Measurements from ENCODE around the gene MUC5B. TPM values are rescaled to one million over a fixed set of nuclear protein-coding genes. Genes with fewer than 3 reads are reported as not detected.

The MUC5B gene
- total RNA-seq, 4 donors from 2014 or later = 0.04 to 139 (median 1.6) TPM

GRCh38 chr11:1298695-1299492 is 76.0 kb downstream of the MUC5B start:
- DNase-seq = no peak
- H3K4me3 ChIP-seq = no peak overlapping the region
- intact Hi-C loops (cut with DNase I) = no loop called here
- no peaks in the 10 kb centered on the region for H3K27me3 ChIP-seq
- WGBS, 2 donors = 56 to 64% methylated on average over 25 to 31 of the region's 32 CpGs
- TF ChIP-seq, protein P1, sequence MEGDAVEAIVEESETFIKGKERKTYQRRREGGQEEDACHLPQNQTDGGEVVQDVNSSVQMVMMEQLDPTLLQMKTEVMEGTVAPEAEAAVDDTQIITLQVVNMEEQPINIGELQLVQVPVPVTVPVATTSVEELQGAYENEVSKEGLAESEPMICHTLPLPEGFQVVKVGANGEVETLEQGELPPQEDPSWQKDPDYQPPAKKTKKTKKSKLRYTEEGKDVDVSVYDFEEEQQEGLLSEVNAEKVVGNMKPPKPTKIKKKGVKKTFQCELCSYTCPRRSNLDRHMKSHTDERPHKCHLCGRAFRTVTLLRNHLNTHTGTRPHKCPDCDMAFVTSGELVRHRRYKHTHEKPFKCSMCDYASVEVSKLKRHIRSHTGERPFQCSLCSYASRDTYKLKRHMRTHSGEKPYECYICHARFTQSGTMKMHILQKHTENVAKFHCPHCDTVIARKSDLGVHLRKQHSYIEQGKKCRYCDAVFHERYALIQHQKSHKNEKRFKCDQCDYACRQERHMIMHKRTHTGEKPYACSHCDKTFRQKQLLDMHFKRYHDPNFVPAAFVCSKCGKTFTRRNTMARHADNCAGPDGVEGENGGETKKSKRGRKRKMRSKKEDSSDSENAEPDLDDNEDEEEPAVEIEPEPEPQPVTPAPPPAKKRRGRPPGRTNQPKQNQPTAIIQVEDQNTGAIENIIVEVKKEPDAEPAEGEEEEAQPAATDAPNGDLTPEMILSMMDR (IDR thresholded peaks at IDR 0.05) = peak in 1 of 6 experiments; percentile 5
- no peak for TF ChIP-seq POLR2A (IDR thresholded peaks at IDR 0.05)
- peaks cover 25 to 70% (median 42%) of the 10 kb centered on the region in 3 donors for H3K4me1 ChIP-seq
- H3K9me3 ChIP-seq = no peaks in the 10 kb centered on the region
- H3K27ac ChIP-seq = peak overlapping the region; percentile 66 to 84 (median 76)
- H3K36me3 ChIP-seq = peaks cover 9 to 60% (median 11%) of the 10 kb centered on the region in 3 donors

DNA sequence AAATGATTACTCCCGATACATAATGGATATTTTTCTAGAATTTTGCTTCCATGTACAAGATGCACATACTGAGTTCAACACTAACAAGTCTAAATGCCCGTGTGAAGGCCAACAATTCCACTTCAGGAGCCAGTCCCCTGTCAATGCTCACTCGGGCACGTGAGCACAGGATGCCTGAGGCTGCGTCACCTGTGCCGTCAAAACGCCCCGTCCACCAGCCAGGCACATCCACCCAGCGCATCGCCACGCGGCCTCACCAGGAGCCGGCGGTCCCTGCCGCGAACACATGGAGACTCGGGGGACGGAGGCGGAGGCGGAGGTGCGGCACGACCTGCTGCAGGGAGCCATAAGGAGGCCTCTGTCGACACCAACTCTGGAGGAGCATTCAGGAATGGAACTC is 76.8 kb downstream of the MUC5B start:
- Histone ChIP-seq H3K27me3 (no peaks in the 10 kb centered on the region), H3K36me3 (peaks cover 8 to 56% (median 11%) of the 10 kb centered on the region in 3 donors), H3K9me3 (no peaks in the 10 kb centered on the region), H3K27ac (peak overlapping the region; percentile 64 to 84 (median 74)), H3K4me1 (peaks cover 31 to 77% (median 49%) of the 10 kb centered on the region in 3 donors), H3K4me3 (no peak overlapping the region)
- intact Hi-C loops (cut with DNase I) = no loop called here
- TF ChIP-seq POLR2A (IDR thresholded peaks at IDR 0.05) = no peak
- TF ChIP-seq, protein P1 (IDR thresholded peaks at IDR 0.05) = no peak
- 63 to 69% methylated on average over 9 to 23 of the region's 23 CpGs for WGBS, 2 donors
- DNase-seq = no peak

- no peak overlapping the region for H3K4me3 ChIP-seq
- no peaks in the 10 kb centered on the region for H3K9me3 ChIP-seq
- 75 to 77% methylated on average over 7 of the region's 7 CpGs for WGBS, 2 donors
- DNase-seq = no peak
- peaks cover 7 to 56% (median 11%) of the 10 kb centered on the region in 3 donors for H3K36me3 ChIP-seq
- no peaks in the 10 kb centered on the region for H3K27me3 ChIP-seq
- TF ChIP-seq POLR2A (IDR thresholded peaks at IDR 0.05) = no peak
- TF ChIP-seq, protein P1 (IDR thresholded peaks at IDR 0.05) = no peak
- H3K4me1 ChIP-seq = peaks cover 31 to 82% (median 52%) of the 10 kb centered on the region in 3 donors
- peak overlapping the region in 3 of 4 donors; percentile 5 to 84 (median 81) for H3K27ac ChIP-seq
- intact Hi-C loops (cut with DNase I) = no loop called here
Observed at GRCh38 chr11:1300121-1300520, 77.3 kb downstream of the MUC5B start.

DNA sequence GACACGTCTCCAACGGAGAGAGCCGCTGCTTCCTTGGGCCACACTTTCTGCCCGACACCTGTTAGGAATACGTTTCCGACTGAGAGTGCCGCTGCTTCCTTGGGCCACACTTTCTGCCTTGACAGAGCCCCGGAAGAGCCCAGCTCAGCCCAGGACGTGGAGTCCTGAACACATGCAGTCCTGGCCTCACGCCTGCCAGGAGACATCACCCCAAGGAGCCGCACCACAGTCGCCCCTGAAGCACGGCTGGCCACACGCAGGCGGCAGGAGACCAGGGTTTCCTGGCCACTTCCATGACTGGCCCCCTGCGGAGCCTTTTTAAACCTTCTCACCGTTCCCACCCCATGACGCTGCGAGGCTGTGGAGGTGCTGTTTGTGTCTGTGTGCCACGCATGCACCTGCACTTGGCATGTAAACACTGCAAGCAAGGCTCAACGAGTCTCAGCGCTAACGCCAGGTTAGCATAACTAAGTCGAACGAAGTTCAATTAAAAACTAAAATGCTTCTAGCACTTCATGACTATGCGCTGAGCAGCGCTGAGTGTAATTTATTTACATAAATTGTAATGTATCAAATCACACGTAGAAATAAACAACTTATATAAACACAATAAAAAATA is 77.8 kb downstream of the MUC5B start:
- DNase-seq = no peak
- intact Hi-C loops (cut with DNase I) = no loop called here
- Histone ChIP-seq H3K27ac (peak overlapping the region in 3 of 4 donors; percentile 5 to 81 (median 19)), H3K9me3 (no peaks in the 10 kb centered on the region), H3K4me1 (peaks cover 34 to 87% (median 54%) of the 10 kb centered on the region in 3 donors), H3K36me3 (peaks cover 1 to 56% (median 11%) of the 10 kb centered on the region in 3 donors), H3K27me3 (no peaks in the 10 kb centered on the region), H3K4me3 (no peak overlapping the region)
- WGBS, 2 donors = 80 to 90% methylated on average over 18 to 23 of the region's 28 CpGs
- no peak for TF ChIP-seq POLR2A (IDR thresholded peaks at IDR 0.05)
- TF ChIP-seq, protein P1 (IDR thresholded peaks at IDR 0.05) = no peak

All from esophagus squamous epithelium (tissue), 5 donors.